Effector memory CD4-positive, alpha-beta T cell (primary cell): Measurements from ENCODE around the gene GRM1.
"Not testable (repeated sequence)": the region's sequence is repeated elsewhere in the genome, so short reads cannot be mapped to it uniquely, and the experiment has no call there.

ENCODE experiments used
- DNase-seq, 3 donors: peaks; one replicate each; pipeline ENCODE4 v3.0.0-alpha.2; 2020
- H3K27ac ChIP-seq: 2 replicates; pipeline ENCODE4 v1.7.0; 2013; ENCODE audit warnings: mild to moderate bottlenecking, low read length, moderate library complexity; ENCODE audit not compliant: insufficient read depth, poor library complexity, severe bottlenecking
- H3K27me3 ChIP-seq: replicated peaks from 2 replicates; pipeline ENCODE4 v1.7.0; 2013; ENCODE audit warnings: mild to moderate bottlenecking, low read length; ENCODE audit not compliant: insufficient read depth, control insufficient read depth, poor library complexity, severe bottlenecking
- H3K36me3 ChIP-seq: 2 replicates; pipeline ENCODE4 v1.7.0; 2013; ENCODE audit warnings: mild to moderate bottlenecking, low read length, moderate library complexity; ENCODE audit not compliant: control insufficient read depth, insufficient read depth
- H3K4me1 ChIP-seq: 2 replicates; pipeline ENCODE4 v1.7.0; 2013; ENCODE audit warnings: low read length, mild to moderate bottlenecking; ENCODE audit not compliant: control insufficient read depth, insufficient read depth, poor library complexity, severe bottlenecking
- H3K4me3 ChIP-seq: 2 replicates; pipeline ENCODE4 v1.7.0; 2013; ENCODE audit warnings: low read length, low read depth, mild to moderate bottlenecking; ENCODE audit not compliant: insufficient read depth, poor library complexity, severe bottlenecking
- H3K9me3 ChIP-seq: 2 replicates; pipeline ENCODE4 v1.7.0; 2013; ENCODE audit warnings: mild to moderate bottlenecking, low read length, moderate library complexity; ENCODE audit not compliant: control insufficient read depth

The GRM1 gene

DNA sequence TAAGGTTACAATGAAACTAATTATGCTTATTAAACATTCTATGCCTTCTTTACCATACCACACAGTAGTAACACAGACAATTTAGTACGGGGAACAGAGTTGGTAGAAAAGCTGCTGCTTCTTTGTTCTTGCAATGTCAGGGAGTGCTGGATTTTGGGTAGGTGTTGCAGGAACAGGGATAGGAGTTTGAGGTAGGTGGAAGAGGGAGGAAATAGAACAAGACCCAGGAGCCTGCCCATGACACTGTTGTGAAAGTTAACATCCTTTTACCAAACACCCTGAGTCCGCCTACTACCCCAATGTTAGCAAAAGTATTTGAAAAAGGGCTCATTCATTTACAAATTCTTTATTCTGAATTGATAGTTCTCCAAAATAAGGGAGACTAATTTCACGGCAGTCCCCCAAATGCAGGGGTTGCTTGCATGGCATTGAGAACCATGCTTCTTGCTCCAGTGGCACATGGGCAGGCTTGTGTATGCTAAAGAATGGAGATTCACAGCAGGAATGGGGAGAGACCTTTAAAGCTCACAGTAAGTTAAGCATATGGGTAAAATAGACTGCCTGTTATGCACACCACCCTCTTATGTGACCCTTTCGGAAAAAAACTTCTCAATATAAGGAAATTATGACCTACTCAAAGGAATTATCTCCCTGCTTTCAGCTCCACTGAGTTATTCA, 181.7 kb downstream of the GRM1 start:
- no peak for DNase-seq

DNA sequence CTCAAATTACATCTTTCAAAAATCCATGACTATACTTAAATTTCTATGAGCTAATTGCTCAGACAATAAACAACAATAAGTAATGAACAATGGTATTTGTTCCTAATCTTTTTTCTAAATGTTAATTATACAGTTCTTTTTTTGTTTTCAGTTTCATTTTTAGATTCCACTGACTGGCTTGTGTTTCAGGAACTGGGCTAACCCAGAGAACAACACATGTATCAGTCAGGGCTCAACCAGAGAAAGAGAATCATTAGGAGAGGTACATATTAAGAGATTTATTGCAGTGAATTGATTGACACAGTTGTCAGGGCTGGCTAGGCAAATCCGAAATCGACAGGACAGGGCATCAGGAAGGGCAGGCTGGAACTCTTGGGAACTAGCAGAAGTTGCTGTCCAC, 182.8 kb downstream of the GRM1 start:
- H3K27ac ChIP-seq, result no peak overlapping the region
- no peak overlapping the region for H3K4me3 ChIP-seq
- no peak for DNase-seq
- H3K27me3 ChIP-seq, result no peaks in the 10 kb centered on the region
- H3K4me1 ChIP-seq, result no peaks in the 10 kb centered on the region
- H3K9me3 ChIP-seq, result no peaks in the 10 kb centered on the region
- H3K36me3 ChIP-seq, result no peaks in the 10 kb centered on the region

More for the DNA sequence above, 181.7 kb downstream of the GRM1 start:
- H3K4me3 ChIP-seq, result no peak overlapping the region
- H3K36me3 ChIP-seq, result no peaks in the 10 kb centered on the region
- H3K27ac ChIP-seq, result no peak overlapping the region
- no peaks in the 10 kb centered on the region for H3K4me1 ChIP-seq
- no peaks in the 10 kb centered on the region for H3K9me3 ChIP-seq
- H3K27me3 ChIP-seq, result no peaks in the 10 kb centered on the region

DNA sequence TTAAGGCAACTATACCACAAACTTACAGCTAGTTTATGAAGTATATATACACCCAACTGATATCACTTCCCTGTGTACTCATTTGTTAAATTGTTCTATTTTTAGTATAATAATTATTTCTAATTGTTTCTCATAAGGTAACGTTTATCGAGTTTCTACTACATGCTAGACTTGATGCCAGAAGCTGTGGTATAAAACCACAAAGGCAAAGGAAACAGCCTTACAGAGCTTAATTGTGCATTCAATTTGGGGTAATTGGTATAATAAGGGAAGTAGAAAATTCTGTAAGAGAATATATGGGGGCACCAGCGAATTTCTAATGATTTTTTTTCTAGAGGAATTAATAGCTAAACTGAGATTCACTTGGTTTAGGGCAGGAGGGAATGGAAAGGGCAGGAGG, 183.9 kb downstream of the GRM1 start:
- Histone ChIP-seq H3K9me3 (no peaks in the 10 kb centered on the region), H3K4me3 (no peak overlapping the region), H3K4me1 (no peaks in the 10 kb centered on the region), H3K36me3 (no peaks in the 10 kb centered on the region), H3K27me3 (no peaks in the 10 kb centered on the region), H3K27ac (no peak overlapping the region)
- no peak for DNase-seq

DNA sequence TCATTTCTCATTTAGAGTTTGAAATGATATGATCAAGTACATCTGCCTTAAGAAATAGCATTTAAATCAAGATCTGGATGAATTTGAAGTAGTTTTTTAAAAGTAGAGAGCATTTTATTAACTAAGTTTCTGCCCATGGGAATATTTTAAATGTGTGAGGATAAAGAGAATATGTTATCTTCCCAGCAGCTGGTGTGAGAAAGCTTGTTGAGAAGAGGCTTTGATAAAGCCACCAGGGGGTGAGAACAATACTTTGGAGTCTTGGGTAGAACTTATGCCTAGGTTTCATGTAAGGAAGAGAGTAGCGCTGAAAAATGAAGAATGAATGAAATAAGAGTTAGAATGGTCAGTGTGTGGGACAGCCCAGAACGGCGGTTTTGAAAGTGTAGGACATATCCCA, 190.2 kb downstream of the GRM1 start:
- H3K27ac ChIP-seq, result no peak overlapping the region
- H3K4me3 ChIP-seq, result no peak overlapping the region
- no peaks in the 10 kb centered on the region for H3K4me1 ChIP-seq
- H3K36me3 ChIP-seq, result no peaks in the 10 kb centered on the region
- no peaks in the 10 kb centered on the region for H3K27me3 ChIP-seq
- DNase-seq, result no peak
- no peaks in the 10 kb centered on the region for H3K9me3 ChIP-seq

DNA sequence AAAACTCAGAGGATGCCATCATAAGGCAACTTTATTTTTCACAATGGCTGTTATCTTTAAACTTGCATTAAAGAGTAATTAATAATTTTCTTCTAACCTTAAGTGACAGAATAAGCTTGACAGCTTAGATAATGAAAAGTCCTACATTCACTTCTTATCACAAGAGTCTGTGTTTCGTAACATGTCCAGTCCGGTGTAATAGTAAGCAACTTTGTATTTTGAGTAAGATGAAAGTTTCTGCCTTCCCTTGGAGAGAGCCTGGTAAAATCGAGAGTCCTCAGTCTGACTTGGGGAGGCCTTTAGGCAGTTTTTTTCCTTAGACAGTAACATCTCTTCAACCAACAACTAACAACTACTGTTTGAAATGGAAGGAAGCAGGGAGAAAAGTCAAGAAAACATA, 195.6 kb downstream of the GRM1 start:
- Histone ChIP-seq H3K4me1 (no peaks in the 10 kb centered on the region), H3K4me3 (no peak overlapping the region), H3K27ac (no peak overlapping the region), H3K27me3 (no peaks in the 10 kb centered on the region), H3K9me3 (no peaks in the 10 kb centered on the region), H3K36me3 (no peaks in the 10 kb centered on the region)
- DNase-seq, result no peak

DNA sequence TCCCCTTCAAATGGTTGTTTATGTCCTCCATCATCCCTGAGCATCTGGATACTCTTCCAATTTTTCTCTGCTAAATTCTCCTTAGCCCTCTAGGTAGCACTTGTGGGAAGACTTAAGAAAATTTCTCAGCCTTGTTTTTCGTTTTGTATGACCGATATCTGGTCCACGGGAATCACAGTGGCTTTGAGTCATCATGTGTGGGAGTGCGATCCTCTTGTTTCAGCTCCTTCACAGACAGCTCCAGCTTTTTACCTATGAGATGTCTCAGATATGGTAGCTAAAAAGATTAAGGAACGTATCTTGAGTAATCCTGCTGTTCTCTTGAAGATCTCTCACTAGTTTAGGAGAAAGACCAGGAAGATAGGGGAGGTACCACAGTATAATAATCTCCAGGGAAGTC, 196.1 kb downstream of the GRM1 start:
- no peak overlapping the region for H3K27ac ChIP-seq
- H3K36me3 ChIP-seq, result no peaks in the 10 kb centered on the region
- no peak overlapping the region for H3K4me3 ChIP-seq
- no peaks in the 10 kb centered on the region for H3K9me3 ChIP-seq
- no peaks in the 10 kb centered on the region for H3K4me1 ChIP-seq
- no peaks in the 10 kb centered on the region for H3K27me3 ChIP-seq
- DNase-seq, result no peak

DNA sequence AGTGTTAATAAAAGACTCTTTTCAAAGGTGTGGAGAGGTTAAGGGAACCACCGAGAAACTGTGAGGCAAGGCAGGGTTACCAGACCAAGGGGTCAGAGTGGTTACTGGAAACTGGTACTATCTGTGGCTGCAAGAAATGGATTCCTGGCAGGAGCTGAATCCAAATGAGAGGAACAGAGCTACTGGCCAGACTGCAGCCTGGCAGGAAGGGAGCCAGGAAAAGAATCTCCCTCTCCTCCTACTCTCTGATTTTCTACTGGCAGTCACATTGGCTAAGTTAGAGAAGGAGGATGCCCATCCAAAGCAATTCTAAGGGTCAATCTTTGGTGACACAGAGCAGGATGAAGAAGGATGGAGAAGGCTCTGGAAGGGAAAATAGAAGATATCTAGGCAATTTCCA, 211.5 kb downstream of the GRM1 start:
- Histone ChIP-seq H3K27me3 (no peaks in the 10 kb centered on the region), H3K9me3 (no peaks in the 10 kb centered on the region), H3K4me1 (no peaks in the 10 kb centered on the region), H3K36me3 (no peaks in the 10 kb centered on the region), H3K4me3 (no peak overlapping the region), H3K27ac (no peak overlapping the region)
- DNase-seq, result no peak

DNA sequence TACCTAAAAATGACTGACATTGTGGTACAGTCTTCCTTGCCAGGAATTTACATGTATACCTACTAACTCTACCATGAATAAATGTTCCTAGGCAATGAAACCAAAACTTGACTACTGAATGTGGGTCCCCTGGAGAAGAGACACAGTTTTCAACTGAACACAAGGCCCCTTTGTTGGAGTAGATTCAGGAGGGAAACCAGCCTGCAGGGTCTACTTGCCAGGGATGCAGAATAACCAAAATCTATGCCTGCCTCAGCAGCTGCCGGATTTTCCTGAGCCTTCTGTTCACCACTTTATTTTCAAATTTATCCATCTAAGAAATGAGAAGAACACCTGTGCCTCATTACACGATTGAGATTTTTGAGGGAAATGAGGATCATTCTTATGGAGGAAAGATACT, 211.9 kb downstream of the GRM1 start:
- H3K4me1 ChIP-seq, result no peaks in the 10 kb centered on the region
- no peak overlapping the region for H3K27ac ChIP-seq
- no peaks in the 10 kb centered on the region for H3K27me3 ChIP-seq
- H3K4me3 ChIP-seq, result no peak overlapping the region
- no peaks in the 10 kb centered on the region for H3K36me3 ChIP-seq
- no peaks in the 10 kb centered on the region for H3K9me3 ChIP-seq
- no peak for DNase-seq

DNA sequence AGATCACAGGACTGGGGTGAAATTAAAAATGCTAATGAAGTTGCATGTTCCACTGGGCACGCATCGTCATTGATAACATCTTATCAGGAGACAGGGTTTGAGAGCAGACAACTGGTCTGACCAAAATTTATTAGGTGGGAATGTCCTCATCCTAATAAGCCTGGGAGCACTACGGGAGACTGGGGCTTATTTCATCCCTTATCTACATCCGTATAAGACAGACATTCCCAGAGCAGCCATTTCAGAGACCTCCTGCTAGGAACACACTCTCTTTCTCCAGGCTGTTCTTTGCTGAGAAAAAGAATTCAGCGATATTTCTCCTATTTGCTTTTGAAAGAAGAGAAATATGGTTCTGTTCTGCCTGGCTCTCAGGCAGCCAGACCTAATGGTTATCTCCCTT, 214.8 kb downstream of the GRM1 start:
- not testable (repeated sequence) for DNase-seq, H3K27me3 ChIP-seq, H3K27ac ChIP-seq, H3K36me3 ChIP-seq, H3K4me3 ChIP-seq, H3K9me3 ChIP-seq, H3K4me1 ChIP-seq

DNA sequence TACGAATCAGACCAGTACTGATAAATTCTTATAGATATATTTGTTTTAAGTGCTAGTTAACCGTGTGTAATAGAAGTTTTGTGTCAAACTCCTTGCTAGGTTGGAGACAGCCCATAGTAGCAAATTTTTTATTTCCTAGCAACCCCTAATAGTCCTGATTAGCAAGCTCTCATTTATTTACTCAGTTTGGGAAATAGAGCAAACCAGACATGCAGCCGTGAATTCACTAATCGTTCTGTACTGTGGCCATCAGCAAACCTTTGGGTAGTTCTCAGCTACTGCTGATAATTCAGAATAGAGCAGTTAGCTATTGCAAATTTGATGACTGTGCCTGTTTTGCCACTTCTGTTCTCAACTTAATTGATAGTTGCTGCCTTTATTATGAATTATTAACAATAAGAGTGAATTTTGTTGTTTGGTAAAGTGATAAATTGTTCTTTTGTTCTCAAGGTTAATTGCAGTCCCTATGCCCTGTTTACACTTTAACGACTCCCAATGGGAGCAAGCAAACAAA, 215.8 kb downstream of the GRM1 start:
- no peaks in the 10 kb centered on the region for H3K9me3 ChIP-seq
- no peak for DNase-seq
- H3K27me3 ChIP-seq, result no peaks in the 10 kb centered on the region
- no peaks in the 10 kb centered on the region for H3K36me3 ChIP-seq
- no peak overlapping the region for H3K4me3 ChIP-seq
- H3K27ac ChIP-seq, result no peak overlapping the region
- no peaks in the 10 kb centered on the region for H3K4me1 ChIP-seq
